ENCODE data around the gene ZNF670.
"Not testable (repeated sequence)": the region's sequence is repeated elsewhere in the genome, so short reads cannot be mapped to it uniquely, and the experiment has no call there.

ZNF670 gene

GRCh38 chr1:247037511-247038320 lies 40.9 kb downstream of the ZNF670 start:
- no peak for DNase-seq

GRCh38 chr1:247032306-247032705 lies 46.3 kb downstream of the ZNF670 start:
- DNase-seq: not testable (repeated sequence)

Data from NCI-H146 (cell line).